Thyroid gland (tissue), 4 donors: Measurements from ENCODE around the gene NDUFA8. TPM values are rescaled to one million over a fixed set of nuclear protein-coding genes. Genes with fewer than 3 reads are reported as not detected.

Source experiments
- DNase-seq, 2 donors: peaks; one replicate each; pipeline ENCODE4 v3.0.0-alpha.2; 2019
- H3K27ac ChIP-seq, 3 donors: fragments of 200-600 bp; sonication (generic); 1 replicate in 2 of 3; 2 replicates in 1 of 3; pipeline ENCODE4 v1.5.1; 2016 to 2019; ENCODE audit warnings: mild to moderate bottlenecking in 1 of 3, moderate library complexity in 1 of 3
- H3K27me3 ChIP-seq: fragments of 200-600 bp; sonication (generic); one replicate; pipeline ENCODE4 v1.5.1; 2019
- H3K36me3 ChIP-seq, 2 donors: fragments of 200-600 bp; sonication (generic); one replicate each; pipeline ENCODE4 v1.5.1; 2016 to 2019
- H3K4me1 ChIP-seq, 2 donors: fragments of 200-600 bp; sonication (generic); one replicate each; pipeline ENCODE4 v1.5.1; 2017 to 2019
- H3K4me3 ChIP-seq, 3 donors: fragments of 200-600 bp; sonication (generic); replicated peaks in 1 of 3; 1 replicate in 2 of 3; 2 replicates in 1 of 3; pipeline ENCODE4 v1.5.1; 2016; ENCODE audit warnings: mild to moderate bottlenecking in 1 of 3
- H3K9me3 ChIP-seq: fragments of 200-600 bp; sonication (generic); one replicate; pipeline ENCODE4 v1.5.1; 2017
- POLR2A ChIP-seq, 2 donors: fragments of 450-650 bp; IDR thresholded peaks; one replicate each; pipeline ENCODE4 v1.6.1; 2017; ENCODE audit warnings: antibody characterized with exemption in 2 of 2, mild to moderate bottlenecking in 2 of 2, moderate library complexity in 1 of 2
- WGBS, 2 donors: methylation state at CpG; one replicate each; pipeline ENCODE4 v1.1.5; 2017; 5-methylcytosine and 5-hydroxymethylcytosine counted together
- intact Hi-C: fragments of 100-400 bp; cut with DNase I; formaldehyde crosslinking; loops from one replicate; pipeline ENCODE4 v1.15.1; 2023
- total RNA-seq, 4 donors: library from RNA; depleted of rRNA; stranded (reverse); fragments of >200 nt; gene quantifications; one replicate each; pipeline ENCODE4 v1.2.3, GENCODE V29; 2016
- TF ChIP-seq, protein P1 (sequence below), 6 experiments: fragments of 200-600 bp in 3 of 6; fragments of 450-650 bp in 3 of 6; sonication (generic) in 3 of 6; IDR thresholded peaks; one replicate each; pipeline ENCODE4 v1.5.1; 2016 to 2019; ENCODE audit warnings: antibody characterized with exemption in 6 of 6, mild to moderate bottlenecking in 2 of 6, inconsistent platforms in 1 of 6, moderate library complexity in 1 of 6

Gene NDUFA8
- total RNA-seq, 4 donors from 2014 or later = 18.1 to 70.7 (median 53.2) TPM

GRCh38 chr9:122197882-122198281, 38.3 kb upstream of the NDUFA8 start:
- Histone ChIP-seq H3K27me3 (no peaks in the 10 kb centered on the region), H3K4me3 (no peak overlapping the region), H3K27ac (no peak overlapping the region), H3K4me1 (peaks cover 4 to 9% of the 10 kb centered on the region in 2 donors), H3K9me3 (no peaks in the 10 kb centered on the region), H3K36me3 (no peaks in the 10 kb centered on the region)
- no peak for TF ChIP-seq POLR2A (IDR thresholded peaks at IDR 0.05)
- TF ChIP-seq, protein P1, sequence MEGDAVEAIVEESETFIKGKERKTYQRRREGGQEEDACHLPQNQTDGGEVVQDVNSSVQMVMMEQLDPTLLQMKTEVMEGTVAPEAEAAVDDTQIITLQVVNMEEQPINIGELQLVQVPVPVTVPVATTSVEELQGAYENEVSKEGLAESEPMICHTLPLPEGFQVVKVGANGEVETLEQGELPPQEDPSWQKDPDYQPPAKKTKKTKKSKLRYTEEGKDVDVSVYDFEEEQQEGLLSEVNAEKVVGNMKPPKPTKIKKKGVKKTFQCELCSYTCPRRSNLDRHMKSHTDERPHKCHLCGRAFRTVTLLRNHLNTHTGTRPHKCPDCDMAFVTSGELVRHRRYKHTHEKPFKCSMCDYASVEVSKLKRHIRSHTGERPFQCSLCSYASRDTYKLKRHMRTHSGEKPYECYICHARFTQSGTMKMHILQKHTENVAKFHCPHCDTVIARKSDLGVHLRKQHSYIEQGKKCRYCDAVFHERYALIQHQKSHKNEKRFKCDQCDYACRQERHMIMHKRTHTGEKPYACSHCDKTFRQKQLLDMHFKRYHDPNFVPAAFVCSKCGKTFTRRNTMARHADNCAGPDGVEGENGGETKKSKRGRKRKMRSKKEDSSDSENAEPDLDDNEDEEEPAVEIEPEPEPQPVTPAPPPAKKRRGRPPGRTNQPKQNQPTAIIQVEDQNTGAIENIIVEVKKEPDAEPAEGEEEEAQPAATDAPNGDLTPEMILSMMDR (IDR thresholded peaks at IDR 0.05) = no peak
- intact Hi-C loops = no loop called here
- 58 to 82% methylated on average over 2 to 3 of the region's 4 CpGs for WGBS, 2 donors
- no peak for DNase-seq

- Histone ChIP-seq H3K36me3 (no peaks in the 10 kb centered on the region), H3K27ac (no peak overlapping the region), H3K4me1 (peaks cover 2 to 8% of the 10 kb centered on the region in 2 donors), H3K9me3 (no peaks in the 10 kb centered on the region), H3K4me3 (no peak overlapping the region), H3K27me3 (no peaks in the 10 kb centered on the region)
- intact Hi-C loops = no loop called here
- DNase-seq = no peak
- 53 to 55% methylated on average over 7 of the region's 7 CpGs for WGBS, 2 donors
- TF ChIP-seq, protein P1 (IDR thresholded peaks at IDR 0.05) = no peak
- TF ChIP-seq POLR2A (IDR thresholded peaks at IDR 0.05) = no peak
Observed at GRCh38 chr9:122197426-122197825, 37.8 kb upstream of the NDUFA8 start.

- Histone ChIP-seq H3K4me1 (no peaks in the 10 kb centered on the region), H3K4me3 (no peak overlapping the region), H3K36me3 (no peaks in the 10 kb centered on the region), H3K9me3 (no peaks in the 10 kb centered on the region), H3K27me3 (no peaks in the 10 kb centered on the region), H3K27ac (no peak overlapping the region)
- intact Hi-C loops = no loop called here
- 86 to 93% methylated on average over 4 of the region's 4 CpGs for WGBS, 2 donors
- TF ChIP-seq POLR2A (IDR thresholded peaks at IDR 0.05) = no peak
- TF ChIP-seq, protein P1 (IDR thresholded peaks at IDR 0.05) = no peak
- DNase-seq = no peak
Observed at GRCh38 chr9:122195875-122196274, 36.3 kb upstream of the NDUFA8 start.

DNA sequence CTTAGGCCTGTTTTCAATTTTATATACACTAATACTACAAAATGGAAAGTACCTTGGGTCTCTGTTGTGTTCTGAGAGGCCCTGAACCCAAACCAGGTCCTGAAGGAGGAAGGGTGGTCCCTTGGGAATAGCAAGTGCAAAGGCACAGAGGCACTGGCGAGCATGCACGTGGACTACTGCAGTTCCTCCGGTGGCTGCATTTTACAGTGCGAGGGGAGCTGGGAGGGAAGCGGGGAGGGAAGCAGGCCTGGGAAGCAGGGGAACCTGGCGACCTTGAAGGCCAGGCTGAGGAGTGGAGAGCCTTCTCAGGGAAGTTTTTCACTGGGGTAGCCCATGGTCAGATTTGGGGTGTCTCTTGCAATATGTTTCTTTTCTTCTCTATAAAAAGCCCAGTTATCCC, 34.1 kb upstream of the NDUFA8 start:
- WGBS, 2 donors = 86 to 87% methylated on average over 6 of the region's 6 CpGs
- H3K4me3 ChIP-seq = no peak overlapping the region
- no peaks in the 10 kb centered on the region for H3K27me3 ChIP-seq
- no peaks in the 10 kb centered on the region for H3K36me3 ChIP-seq
- intact Hi-C loops = no loop called here
- H3K9me3 ChIP-seq = no peaks in the 10 kb centered on the region
- TF ChIP-seq, protein P1 (IDR thresholded peaks at IDR 0.05) = no peak
- no peak for TF ChIP-seq POLR2A (IDR thresholded peaks at IDR 0.05)
- no peaks in the 10 kb centered on the region for H3K4me1 ChIP-seq
- H3K27ac ChIP-seq = no peak overlapping the region
- DNase-seq = no peak

DNA sequence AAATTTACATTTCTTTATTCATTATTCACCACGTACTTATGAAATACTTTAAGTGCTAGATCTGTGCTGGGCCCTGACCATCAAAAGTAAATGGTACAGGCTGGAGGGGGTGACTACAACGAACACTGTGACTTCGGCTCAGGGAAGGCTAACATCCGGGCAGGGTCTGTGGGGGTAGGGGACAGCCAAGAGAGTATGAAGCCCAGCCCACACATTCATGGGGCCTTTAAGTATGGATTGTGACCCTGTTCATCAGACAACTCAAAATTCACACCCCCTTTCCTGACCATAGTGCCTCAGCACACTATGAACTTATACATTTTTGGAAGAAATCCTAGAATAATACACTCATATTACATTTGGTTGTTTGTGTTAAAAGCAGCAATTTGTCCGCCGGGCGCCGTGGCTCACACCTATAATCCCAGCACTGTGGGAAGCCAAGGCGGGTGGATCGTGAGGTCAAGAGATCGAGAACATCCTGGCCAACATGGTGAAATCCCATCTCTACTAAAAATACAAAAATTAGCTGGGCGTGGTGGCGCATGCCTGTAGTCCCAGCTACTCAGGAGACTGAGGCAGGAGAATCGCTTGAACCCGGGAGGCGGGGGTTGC, 33.4 kb upstream of the NDUFA8 start:
- no peaks in the 10 kb centered on the region for H3K27me3 ChIP-seq
- intact Hi-C loops = no loop called here
- H3K9me3 ChIP-seq = no peaks in the 10 kb centered on the region
- H3K4me3 ChIP-seq = no peak overlapping the region
- H3K27ac ChIP-seq = no peak overlapping the region
- H3K36me3 ChIP-seq = no peaks in the 10 kb centered on the region
- WGBS, 2 donors = 79 to 85% methylated on average over 16 of the region's 16 CpGs
- no peak for DNase-seq
- TF ChIP-seq, protein P1 (IDR thresholded peaks at IDR 0.05) = no peak
- TF ChIP-seq POLR2A (IDR thresholded peaks at IDR 0.05) = no peak
- no peaks in the 10 kb centered on the region for H3K4me1 ChIP-seq
